Adipose tissue (tissue), 3 donors: Measurements from ENCODE around the gene GLG1. TPM values are rescaled to one million over a fixed set of nuclear protein-coding genes. Genes with fewer than 3 reads are reported as not detected.
"Not testable (repeated sequence)": the region's sequence is repeated elsewhere in the genome, so short reads cannot be mapped to it uniquely, and the experiment has no call there.

Experiments
- H3K27ac ChIP-seq: one replicate; pipeline ENCODE4 v1.5.1; 2013; ENCODE audit warnings: low read depth, low read length
- WGBS, 3 donors: extraction: QIAGEN DNeasy Blood & Tissue Kit; methylation state at CpG; one replicate each; pipeline ENCODE4 v1.1.7; 2013; 5-methylcytosine and 5-hydroxymethylcytosine counted together
- polyA plus RNA-seq, 3 donors: library from polyadenylated mRNA; stranded (reverse); fragments of 200-250 nt; gene quantifications; one replicate each; pipeline ENCODE4 v1.2.3, GENCODE V29; 2013
- donor health status: healthy with polysubstance abuse.
- donor health status: Bipolar disorder and iron deficiency.
- donor health status: healthy.

Gene GLG1
- 10 to 100 TPM; 23.8 to 39.1 (median 38.9) TPM for polyA plus RNA-seq

DNA sequence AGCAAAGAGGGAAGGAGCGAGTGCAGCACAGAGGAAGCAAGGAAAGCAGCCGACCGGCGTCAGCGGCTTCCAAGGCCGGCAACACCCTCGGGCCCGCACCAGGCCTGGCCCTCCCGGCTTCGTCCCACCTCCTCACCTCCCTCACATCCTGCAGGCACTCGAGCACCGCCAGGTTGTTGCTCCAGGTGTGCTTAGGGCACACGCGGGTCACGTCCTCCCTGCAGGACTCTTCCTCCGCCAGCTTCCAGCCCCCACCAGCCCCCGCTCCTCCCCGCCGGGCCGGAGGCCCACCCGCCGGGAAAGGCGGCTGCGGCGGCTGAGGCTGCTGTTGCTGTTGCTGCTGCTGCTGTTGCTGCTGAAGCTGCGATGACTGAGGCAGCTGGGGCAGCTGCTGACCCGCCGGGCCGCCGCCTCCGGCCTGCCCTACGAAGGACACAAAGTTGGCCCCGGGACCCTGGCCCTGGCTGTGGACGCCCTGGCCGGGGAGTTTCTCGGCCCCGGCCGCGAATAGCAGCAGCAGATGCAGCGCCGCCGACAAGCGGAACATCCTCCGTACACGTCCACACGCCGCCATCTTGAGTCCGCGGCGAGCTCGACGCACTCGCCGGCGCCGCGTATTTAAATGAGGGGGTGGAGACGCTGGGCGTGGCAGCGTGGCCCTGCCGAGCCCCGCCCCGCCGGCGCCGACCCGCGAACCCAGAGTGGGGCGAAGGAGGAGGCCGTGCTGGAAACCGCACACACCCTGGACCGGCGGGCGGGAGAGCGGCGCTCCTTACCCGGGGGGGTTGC is at the start of gene GLG1:
TSS of gene GLG1 (minus strand) at position 594 of the 789 bp plus-strand sequence. CDS start at position 574, 20 bp downstream.
- peak within 1 kb of the TSS; percentile 78 for H3K27ac ChIP-seq
- 0 to 1% (median 1%) methylated on average over 64 to 77 of the region's 77 CpGs for WGBS, 3 donors

DNA sequence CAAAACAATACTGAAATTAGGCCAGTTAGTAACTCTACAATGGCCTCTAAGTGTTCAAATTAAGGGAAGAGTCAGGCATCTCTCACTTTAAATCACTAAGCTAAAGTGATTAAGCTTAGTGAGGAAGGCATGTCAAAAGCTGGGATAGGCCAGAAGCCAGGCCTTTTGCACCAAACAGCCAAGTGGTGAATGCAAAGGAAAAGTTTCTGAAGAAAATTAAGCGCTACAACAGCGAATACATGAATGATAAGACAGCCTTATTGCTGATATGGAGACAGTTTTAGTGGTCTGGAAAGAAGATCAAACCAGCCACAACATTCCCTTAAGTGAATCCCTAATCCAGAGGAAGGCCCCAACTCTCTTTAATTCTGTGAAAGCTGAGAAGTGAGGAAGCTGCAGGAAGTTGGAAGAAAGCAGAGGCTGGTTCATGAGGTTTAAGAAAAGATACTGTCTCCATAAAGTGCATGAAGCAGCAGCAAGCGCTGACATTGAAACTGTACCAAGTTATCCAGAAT is 47.7 kb upstream of the GLG1 start:
- 86 to 93% (median 93%) methylated on average over 3 of the region's 3 CpGs for WGBS, 3 donors
- no peak overlapping the region for H3K27ac ChIP-seq

DNA sequence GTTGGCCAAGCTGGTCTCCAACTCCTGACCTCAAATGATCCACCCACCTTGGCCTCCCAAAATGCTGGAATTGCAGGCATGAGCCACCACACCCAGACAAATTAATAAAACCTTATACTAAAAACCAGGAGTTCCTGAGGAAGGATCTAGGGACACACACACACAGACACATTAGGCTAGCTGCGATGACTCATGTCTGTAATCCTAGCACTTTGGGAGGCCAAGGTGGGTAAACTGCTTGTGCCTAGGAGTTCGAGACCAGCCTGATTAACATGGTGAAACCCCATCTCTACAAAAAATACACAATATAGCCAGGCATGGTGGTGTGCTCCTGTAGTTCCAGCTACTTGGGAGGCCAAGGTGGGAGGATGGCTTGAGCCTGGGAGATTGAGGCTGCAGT is 46.0 kb upstream of the GLG1 start:
- WGBS, 3 donors: 93 to 98% (median 94%) methylated on average over 2 of the region's 2 CpGs
- H3K27ac ChIP-seq: not testable (repeated sequence)

DNA sequence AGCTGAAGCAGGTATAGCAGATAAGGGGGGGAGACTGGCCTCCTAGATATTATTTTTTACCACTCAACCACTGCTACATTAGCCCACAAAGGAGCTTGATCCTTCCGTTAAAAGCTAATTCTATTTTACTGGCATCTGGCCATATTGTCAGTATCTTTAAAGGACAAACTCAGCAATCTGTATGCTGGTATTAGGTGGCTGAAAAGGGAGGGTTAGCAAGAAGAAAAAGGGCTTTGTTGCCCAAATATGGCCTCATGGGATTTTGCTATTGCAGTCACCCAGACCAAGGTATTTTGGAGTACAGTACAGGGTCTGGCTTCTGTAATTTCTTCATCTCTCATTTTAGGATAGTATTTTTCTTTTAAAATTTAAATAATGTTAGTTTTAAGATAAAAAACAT is 45.3 kb upstream of the GLG1 start:
- 55 to 72% (median 59%) methylated on average over 1 of the region's 1 CpG for WGBS, 3 donors

DNA sequence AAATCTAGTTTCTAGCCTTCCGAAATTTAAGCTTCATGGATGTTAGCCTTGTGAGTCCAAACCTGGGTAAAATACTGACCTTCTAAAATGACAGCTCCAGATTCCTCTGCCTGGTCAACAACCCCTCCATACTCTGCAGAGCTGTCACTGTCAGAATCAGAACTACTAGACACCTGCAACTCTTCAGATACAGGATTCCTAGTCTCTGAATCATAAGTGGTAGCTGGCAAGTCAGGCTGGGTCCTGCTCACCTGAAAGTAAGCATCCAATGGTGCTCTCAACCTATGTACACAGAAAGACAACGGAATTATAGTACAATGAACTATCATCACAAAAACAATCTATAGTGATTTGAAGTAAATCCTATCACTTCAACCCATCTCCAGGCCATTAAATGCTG is 44.9 kb upstream of the GLG1 start:
- WGBS, 3 donors: 87 to 99% (median 93%) methylated on average over 2 of the region's 2 CpGs

More for the DNA sequence above, 45.3 kb upstream of the GLG1 start:
- no peak overlapping the region for H3K27ac ChIP-seq

DNA sequence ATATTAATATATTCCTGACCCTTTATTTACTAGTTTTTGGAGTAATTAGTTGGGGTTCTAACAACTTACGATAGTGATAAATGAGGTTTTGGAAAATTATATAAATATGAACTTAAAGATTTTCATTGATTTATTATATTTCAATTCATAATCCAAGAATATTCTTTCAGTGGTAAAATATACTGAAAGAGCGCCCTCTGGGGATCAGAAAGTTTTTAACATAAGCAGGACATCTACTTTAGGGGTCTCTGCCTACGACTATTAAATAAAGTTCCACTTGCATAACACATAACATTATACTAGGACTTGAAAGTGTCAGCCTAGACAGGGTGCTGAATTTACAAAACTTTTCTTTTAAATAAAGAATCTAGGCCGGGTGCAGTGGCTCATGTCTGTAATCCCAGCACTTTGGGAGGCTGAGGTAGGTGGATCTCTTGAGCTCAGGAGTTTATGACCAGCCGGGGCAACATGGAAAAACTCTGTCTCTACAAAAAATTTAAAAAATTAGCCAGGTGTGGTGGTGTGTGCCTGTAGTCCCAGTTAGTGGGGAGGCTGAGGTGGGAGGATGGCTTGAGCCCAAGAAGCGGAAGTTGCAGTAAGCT is 44.2 kb upstream of the GLG1 start:
- WGBS, 3 donors: 70 to 87% (median 87%) methylated on average over 6 of the region's 6 CpGs
- no peak overlapping the region for H3K27ac ChIP-seq

More for the DNA sequence above, 44.9 kb upstream of the GLG1 start:
- H3K27ac ChIP-seq: no peak overlapping the region

DNA sequence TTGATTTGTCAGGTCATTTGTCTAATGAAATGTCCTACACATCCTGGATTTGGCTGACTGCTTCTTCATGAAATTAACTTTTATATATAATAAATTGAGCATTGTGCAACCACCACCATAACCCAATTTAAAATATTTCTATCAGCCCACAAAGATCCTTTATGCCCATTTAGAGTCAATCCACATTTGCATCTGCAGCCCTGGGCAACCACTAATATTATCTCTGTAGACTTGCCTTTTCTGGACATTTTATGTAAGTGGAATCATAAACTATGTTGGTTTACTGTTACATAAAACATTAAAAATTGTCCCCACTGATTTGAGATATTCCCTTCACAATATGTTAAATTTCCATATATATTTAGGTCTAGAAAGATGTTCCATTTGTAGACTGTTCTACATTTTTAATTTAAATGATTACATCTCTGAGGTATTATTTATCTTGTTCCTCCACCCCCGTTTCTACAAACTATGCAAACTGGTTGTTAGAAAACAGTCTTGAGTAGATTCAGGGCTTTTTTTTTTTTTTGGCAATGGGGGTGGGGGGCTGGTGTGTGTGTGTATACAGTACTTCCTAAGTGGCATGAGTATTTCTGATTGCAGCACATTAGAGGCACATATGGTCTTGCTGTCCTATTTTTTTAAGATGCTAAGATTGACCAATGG is 43.1 kb upstream of the GLG1 start:
- H3K27ac ChIP-seq: no peak overlapping the region
- WGBS, 3 donors: 48 to 76% (median 72%) methylated on average over 1 of the region's 1 CpG

DNA sequence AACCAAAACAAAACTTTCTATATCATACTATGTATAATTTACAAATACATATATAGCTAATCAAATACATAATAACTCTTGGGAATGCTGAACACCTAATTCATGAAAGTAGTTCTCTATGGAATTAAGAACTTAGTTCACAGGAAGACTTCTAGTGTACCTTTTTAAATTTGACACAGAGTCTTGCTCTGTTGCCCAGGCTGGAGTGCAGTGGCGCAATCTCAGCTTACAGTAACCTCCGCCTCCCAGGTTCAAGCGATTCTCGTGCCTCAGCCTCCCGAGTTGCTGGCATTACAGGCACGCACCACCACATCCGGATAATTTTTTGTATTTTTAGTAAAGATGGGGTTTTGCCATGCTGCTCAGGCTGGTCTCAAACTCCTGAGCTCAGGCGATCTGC is 35.1 kb upstream of the GLG1 start:
- H3K27ac ChIP-seq: no peak overlapping the region
- WGBS, 3 donors: 96 to 99% (median 97%) methylated on average over 8 of the region's 8 CpGs

DNA sequence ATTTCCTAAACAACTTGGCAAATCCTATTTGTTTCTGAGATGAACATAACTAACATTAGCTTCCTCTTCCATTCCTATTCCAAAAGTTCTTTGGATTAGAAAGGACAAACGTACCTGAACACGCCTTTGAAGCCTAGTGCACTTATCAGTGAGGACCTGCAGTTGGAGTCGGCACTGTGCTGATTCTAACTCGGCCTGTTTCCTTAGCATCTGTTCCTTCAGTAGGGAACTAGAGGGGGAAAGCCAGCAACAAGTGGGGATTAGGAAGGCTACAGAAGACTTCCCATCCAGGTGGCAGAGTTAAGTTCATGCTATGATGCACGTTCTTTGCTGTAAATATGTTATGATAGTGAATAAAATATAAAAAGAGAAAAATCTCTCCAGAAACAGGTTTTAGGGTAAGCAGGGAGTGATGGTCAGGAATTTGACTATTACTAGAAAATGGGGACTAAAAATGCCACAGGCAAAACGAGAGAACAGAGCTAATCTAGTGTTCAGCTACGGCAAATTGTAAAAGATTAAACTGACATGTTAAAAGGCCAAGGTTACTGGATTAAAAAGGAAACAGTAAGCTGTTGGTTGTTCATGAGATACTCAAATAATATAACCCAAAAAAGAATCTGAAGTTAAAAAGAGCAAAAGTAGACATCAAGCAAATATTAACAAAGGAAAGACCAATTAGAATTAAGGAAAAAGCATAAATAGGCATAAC is 31.0 kb upstream of the GLG1 start:
- WGBS, 3 donors: 30 to 90% (median 88%) methylated on average over 7 of the region's 7 CpGs
- no peak overlapping the region for H3K27ac ChIP-seq

DNA sequence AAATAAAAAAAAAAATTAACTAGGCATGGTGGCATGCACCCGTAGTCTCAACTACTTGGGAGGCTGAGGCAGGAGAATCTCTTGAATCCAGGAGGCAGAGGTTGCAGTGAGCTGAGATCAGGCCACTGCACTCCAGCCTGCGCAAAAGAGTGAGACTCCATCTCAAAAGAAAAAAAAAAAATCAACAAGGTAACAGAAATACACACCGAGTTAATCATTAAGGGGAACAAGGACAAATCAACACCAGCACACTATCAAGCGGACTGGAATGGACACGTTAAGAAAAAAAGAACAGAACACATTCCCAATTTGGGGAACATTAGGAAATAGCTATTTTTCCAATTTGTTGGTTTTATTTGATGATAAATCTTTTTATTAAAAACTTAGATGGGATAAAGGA is 28.4 kb upstream of the GLG1 start:
- no peak overlapping the region for H3K27ac ChIP-seq
- 21 to 85% (median 77%) methylated on average over 5 of the region's 5 CpGs for WGBS, 3 donors

DNA sequence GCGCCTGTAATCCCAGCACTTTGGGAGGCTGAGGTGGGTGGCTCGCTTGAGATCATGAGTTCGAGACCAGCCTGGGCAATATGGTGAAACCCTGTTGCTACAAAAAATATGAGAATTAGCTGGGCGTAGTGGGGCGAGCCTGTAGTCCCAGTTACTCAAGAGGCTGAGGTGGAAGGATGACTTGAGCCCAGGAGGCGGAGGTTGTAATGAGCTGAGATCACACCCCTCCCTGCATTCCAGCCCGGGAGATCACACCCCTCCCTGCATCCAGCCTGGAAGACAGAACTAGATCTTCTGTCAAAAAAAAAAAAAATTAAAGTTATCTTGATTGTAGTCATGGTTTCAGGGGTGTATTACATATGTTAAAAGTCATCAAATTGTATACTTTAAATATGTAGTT is 26.8 kb upstream of the GLG1 start:
- WGBS, 3 donors: 83 to 93% (median 86%) methylated on average over 7 of the region's 7 CpGs
- H3K27ac ChIP-seq: no peak overlapping the region

DNA sequence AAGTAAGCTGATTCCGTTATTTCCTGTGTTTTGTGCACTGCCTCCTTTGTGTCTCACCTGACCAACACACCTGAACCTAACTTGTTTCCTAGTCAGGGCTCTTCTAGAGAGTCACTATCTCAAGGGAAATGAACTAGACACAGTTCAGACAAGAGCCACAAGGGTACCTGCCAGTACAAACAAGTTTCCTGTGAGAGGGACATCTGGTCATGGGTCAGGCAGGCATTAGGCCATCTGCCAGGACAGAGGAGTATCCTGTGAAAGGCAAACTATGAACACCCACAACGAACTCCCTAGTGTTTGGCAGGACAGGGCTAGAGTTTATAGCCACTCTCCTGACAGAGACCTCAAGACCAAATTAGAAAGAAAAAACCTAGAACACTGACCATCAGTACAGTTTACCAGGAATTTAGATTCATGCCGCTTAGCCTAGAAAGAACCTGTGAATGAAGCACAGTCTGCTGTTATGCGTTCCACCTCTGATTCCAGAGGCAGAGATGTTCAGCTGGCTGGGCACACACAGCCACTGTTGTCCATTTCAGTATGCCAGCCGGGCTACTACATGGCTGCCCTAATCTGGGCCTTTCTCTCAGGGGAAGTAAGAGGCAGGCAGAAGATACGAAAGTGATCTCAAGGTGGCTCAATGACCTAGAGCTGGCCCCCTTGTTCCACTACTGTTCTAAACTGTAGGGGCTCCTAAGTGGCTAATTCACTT is 20.7 kb upstream of the GLG1 start:
- no peak overlapping the region for H3K27ac ChIP-seq
- 49 to 77% (median 71%) methylated on average over 6 of the region's 6 CpGs for WGBS, 3 donors

DNA sequence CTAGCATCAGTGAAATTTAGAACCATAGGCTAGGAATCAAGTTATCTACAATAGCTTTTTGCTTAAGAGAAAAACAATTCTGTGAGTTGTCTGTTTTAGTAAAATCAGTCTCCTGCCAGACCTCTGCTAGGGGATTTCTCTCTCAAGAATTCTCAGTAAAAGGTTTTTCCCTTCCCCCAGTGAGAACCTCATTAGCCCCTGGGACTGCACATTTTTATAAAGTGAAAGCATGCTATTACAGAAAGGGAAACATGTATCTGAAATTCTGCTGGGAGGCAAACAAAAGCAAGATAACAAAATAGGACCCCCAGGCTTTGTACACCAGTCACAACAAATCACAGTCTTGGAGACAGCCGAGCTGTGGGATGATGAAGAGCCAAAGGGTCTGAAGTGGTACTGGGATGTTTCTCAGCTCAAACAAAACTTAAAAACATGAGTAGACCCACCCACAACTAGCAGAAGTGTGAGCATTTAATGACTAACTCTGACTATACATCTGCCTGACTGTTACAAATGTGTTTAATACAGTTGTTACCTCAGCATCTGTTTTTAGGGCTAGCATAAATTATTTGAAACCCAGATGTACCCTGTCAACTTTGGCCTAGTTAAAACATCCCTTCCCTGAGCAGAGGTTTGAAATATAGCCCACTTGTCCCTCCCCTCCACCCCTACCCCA is 20.0 kb upstream of the GLG1 start:
- no peak overlapping the region for H3K27ac ChIP-seq
- WGBS, 3 donors: 0 to 46% (median 0%) methylated on average over 1 of the region's 1 CpG

DNA sequence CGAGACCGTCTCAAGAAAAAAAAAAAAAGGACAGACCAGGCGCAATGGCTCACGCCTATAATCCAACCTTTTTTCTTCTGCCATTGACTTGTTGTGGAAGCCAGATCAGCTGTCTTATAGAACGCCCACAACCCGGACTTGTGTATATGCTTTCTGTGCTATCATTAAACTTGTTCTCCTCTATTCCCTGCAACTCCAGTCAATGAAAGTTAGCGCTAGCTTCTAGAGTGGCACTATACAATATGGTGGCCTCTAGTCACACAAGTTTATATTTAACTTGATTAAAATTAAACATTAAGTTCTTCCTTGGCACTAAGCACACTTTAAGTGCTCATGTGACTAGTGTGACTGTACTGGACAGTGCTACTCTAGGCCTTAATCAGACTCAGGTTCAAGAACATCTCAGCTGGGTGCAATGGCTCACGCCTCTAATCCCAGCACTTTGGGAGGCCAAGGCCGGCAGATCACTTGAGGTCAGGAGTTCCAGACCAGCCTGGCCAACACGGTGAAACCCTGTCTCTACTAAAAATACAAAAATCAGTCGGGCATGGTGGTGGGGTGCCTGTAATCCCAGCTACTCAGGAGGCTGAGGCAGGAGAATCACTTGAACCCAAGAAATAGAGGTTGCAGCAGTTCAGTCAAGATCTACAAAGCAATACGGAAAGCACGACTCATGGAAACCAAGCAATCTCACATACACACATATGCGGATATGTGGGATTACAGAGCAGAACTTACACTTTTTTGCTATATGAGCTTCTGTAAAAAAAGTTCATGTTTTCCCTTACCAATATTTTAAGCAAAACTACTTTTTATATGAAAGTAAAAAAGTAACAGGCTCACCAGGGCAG is 18.8 kb upstream of the GLG1 start:
- no peak overlapping the region for H3K27ac ChIP-seq
- WGBS, 3 donors: 90 to 96% (median 92%) methylated on average over 14 of the region's 14 CpGs

DNA sequence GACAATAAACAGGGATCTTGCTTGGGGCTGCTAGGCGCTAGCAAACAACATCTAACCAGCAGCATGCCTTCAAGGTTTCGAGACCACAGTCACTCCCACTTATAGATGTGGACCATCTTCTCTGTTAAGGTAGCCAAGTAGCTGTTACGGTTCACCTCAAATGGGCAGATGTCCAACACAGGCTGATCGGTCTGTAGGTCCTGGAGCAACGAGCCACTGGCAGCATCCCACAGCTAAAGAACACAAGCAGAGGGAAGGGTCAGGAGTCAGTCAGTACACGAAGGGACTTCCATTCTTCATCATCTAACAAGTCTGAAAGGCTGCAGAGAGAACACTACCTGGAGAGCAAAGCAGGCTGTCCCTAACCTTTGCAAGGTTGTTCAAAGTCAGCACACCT is 16.9 kb upstream of the GLG1 start:
- WGBS, 3 donors: 81 to 86% (median 86%) methylated on average over 6 of the region's 6 CpGs
- H3K27ac ChIP-seq: no peak overlapping the region

DNA sequence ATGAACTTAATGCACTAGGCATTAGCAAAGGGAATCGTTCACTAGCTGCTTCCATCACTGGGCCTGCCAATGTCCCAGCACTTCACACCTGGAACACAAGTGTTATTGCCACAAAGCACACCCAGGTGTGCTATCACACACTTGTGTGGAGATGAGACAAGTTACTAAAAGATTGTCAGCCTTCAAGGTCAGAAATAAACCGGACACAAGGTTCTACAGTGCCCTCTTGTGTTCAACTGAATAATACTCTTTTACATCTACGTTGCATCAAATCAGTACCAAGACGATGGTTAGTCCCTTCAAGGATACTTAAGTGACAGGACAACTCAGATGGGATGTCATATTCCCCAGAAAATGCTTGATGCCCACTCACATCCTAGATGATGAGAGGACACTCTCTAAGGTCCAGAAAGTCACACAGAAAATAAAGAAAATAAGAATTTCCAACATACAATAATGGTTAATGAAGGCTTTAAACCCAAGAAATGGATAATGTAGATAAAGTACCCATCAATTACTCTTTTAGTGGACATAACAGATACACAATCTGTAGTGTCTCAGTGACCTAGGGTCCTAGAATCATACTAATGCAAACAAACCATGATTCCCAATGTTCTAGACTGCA is 16.4 kb upstream of the GLG1 start:
- H3K27ac ChIP-seq: no peak overlapping the region
- WGBS, 3 donors: 19 to 35% (median 30%) methylated on average over 4 of the region's 4 CpGs
